Measurements from ENCODE around the gene TMEM9.

GRCh38 chr1:201122321-201122957 lies 31.8 kb downstream of the TMEM9 start:
- TF ChIP-seq GATA2 (IDR thresholded peaks at IDR 0.05; ENCODE audit: low read depth, low read length) (no peak), GATA3 (IDR thresholded peaks at IDR 0.05; ENCODE audit: low read depth, low read length) (no peak)
